ENCODE results near the gene CDC25C.

- TF ChIP-seq RXRA (IDR thresholded peaks at IDR 0.05) (no peak), CTCF (IDR thresholded peaks at IDR 0.05; ENCODE audit: low read depth, low read length, missing input control) (no peak), ATF3 (IDR thresholded peaks at IDR 0.05) (no peak), FOXA1 (IDR thresholded peaks at IDR 0.05) (no peak), RAD21 (IDR thresholded peaks at IDR 0.05) (no peak), TAF1 (conservative IDR thresholded peaks at IDR 0.05) (no peak), EGR1 (IDR thresholded peaks at IDR 0.05; ENCODE audit: low read depth in 2 of 2) (no peak)
- TF ChIP-seq, protein P1, sequence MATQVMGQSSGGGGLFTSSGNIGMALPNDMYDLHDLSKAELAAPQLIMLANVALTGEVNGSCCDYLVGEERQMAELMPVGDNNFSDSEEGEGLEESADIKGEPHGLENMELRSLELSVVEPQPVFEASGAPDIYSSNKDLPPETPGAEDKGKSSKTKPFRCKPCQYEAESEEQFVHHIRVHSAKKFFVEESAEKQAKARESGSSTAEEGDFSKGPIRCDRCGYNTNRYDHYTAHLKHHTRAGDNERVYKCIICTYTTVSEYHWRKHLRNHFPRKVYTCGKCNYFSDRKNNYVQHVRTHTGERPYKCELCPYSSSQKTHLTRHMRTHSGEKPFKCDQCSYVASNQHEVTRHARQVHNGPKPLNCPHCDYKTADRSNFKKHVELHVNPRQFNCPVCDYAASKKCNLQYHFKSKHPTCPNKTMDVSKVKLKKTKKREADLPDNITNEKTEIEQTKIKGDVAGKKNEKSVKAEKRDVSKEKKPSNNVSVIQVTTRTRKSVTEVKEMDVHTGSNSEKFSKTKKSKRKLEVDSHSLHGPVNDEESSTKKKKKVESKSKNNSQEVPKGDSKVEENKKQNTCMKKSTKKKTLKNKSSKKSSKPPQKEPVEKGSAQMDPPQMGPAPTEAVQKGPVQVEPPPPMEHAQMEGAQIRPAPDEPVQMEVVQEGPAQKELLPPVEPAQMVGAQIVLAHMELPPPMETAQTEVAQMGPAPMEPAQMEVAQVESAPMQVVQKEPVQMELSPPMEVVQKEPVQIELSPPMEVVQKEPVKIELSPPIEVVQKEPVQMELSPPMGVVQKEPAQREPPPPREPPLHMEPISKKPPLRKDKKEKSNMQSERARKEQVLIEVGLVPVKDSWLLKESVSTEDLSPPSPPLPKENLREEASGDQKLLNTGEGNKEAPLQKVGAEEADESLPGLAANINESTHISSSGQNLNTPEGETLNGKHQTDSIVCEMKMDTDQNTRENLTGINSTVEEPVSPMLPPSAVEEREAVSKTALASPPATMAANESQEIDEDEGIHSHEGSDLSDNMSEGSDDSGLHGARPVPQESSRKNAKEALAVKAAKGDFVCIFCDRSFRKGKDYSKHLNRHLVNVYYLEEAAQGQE (IDR thresholded peaks at IDR 0.05), result no peak
Measured at GRCh38 chr5:138238034-138238433, 93.6 kb downstream of the CDC25C start.

All from liver (tissue), 3 donors.